22Rv1 (cell line): ENCODE measurements around the gene RPS23.

Source experiments
- CTCF ChIP-seq: fragments of 450-650 bp; IDR thresholded peaks from 2 replicates; pipeline ENCODE4 v1.5.1; 2017; ENCODE audit warnings: mild to moderate bottlenecking
- ZFX ChIP-seq: fragments of 450-650 bp; IDR thresholded peaks from 2 replicates; pipeline ENCODE4 v1.6.1; 2017; ENCODE audit warnings: antibody characterized with exemption, borderline replicate concordance

DNA sequence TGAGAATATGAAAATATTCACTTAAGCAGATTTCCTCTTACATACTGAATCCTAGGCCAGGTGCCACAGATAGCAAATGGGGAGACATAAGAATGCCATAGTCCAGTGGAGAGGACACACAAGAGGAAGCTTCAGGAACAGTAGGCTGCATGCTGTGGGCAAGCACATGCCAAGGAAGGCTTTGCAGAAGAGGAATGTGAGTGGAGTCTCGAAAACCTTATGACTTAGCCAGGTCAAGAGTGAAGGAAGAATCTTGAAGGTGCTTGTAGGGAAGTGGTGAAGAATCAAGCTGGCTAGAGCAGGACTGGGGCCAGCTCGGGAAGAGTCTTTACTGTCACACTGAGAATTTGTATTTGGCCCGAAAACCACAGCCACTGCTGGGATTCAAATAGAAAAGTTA, 20.4 kb downstream of the RPS23 start:
- TF ChIP-seq CTCF = no peak
- TF ChIP-seq ZFX = no peak
